Tibial nerve (tissue), 4 donors: ENCODE results near the gene JADE2.

Experiments
- EP300 ChIP-seq, 2 donors: sonication (generic); formaldehyde crosslinking; IDR thresholded peaks; one replicate each; pipeline ENCODE4 v1.6.1; 2017; ENCODE audit warnings: antibody characterized with exemption in 2 of 2, mild to moderate bottlenecking in 1 of 2
- POLR2A ChIP-seq, 2 donors: fragments of 450-650 bp; IDR thresholded peaks; one replicate each; pipeline ENCODE4 v1.6.1; 2017; ENCODE audit warnings: antibody characterized with exemption in 2 of 2, mild to moderate bottlenecking in 2 of 2, moderate library complexity in 2 of 2
- TF ChIP-seq, protein P1 (sequence below), 5 experiments: fragments of 200-600 bp in 3 of 5; fragments of 450-650 bp in 2 of 5; sonication (generic) in 3 of 5; IDR thresholded peaks; one replicate each; pipeline ENCODE4 v1.5.1; 2016 to 2019; ENCODE audit warnings: antibody characterized with exemption in 5 of 5, mild to moderate bottlenecking in 3 of 5, moderate library complexity in 2 of 5

DNA sequence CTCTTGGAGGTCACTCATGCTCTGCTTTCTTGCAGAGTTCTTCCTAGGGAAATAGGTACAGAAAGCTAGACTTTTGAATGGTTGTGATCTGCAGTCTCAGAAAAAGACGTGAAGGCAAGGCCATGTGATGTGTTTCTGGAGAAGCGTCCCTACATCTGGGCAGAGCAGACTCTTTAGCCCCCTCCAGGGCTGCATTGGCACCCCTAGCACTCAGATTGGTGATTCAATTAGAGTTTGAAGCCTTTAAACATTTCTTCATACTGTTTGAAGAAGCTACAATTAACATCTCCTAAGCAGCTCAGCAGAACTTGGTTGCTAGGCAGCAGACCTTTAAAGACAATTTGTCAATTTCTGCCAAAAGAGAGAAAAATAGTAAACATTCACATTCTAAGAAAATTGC lies 21.6 kb downstream of the JADE2 start:
- TF ChIP-seq, protein P1, sequence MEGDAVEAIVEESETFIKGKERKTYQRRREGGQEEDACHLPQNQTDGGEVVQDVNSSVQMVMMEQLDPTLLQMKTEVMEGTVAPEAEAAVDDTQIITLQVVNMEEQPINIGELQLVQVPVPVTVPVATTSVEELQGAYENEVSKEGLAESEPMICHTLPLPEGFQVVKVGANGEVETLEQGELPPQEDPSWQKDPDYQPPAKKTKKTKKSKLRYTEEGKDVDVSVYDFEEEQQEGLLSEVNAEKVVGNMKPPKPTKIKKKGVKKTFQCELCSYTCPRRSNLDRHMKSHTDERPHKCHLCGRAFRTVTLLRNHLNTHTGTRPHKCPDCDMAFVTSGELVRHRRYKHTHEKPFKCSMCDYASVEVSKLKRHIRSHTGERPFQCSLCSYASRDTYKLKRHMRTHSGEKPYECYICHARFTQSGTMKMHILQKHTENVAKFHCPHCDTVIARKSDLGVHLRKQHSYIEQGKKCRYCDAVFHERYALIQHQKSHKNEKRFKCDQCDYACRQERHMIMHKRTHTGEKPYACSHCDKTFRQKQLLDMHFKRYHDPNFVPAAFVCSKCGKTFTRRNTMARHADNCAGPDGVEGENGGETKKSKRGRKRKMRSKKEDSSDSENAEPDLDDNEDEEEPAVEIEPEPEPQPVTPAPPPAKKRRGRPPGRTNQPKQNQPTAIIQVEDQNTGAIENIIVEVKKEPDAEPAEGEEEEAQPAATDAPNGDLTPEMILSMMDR (IDR thresholded peaks at IDR 0.05) = no peak
- TF ChIP-seq EP300 (IDR thresholded peaks at IDR 0.05) (no peak), POLR2A (IDR thresholded peaks at IDR 0.05) (no peak)
